ENCODE results near the gene KDM5A.

KDM5A gene

DNA sequence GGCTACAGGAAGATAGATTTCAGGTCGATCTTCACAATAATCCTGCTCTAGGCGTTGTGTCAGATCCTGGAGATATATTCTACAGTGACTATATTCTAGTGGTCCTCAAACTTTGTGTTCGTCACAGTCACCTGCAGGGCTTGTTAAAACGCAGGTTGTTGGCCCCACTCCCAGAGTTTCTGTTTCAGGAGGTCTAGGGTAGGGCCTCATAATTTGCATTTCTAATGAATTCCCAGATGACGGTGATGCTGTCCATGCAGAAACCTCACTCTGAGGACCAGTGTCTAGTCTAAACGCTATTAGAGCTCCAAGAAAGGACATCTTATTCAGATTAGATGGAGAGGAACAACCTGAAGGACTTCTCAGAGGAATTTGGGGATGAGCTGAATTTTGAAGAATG lies 113.3 kb downstream of the KDM5A start:
- in situ Hi-C loops (cut with MboI; ENCODE audit: low sequenced_read_pairs) = no loop called here

DNA sequence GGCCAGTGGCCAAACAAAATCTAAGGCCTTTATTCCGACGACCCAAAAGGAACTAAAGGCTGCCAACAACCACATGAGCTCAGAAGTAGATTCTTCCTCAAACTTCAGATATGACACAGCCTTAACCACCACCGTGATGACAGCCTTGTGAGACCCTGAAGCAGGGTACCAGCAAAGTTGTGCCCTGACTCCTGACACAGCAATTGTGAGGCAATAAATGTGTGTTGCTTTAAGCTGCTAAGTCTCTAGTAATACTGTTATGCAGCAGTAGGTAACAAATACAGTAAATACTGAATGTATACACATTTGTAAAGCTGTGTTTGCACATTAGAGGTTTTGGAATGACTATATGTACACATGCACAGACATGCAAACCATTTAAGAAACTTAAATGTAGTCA lies 115.7 kb downstream of the KDM5A start:
- in situ Hi-C loops (cut with MboI; ENCODE audit: low sequenced_read_pairs) = no loop called here

DNA sequence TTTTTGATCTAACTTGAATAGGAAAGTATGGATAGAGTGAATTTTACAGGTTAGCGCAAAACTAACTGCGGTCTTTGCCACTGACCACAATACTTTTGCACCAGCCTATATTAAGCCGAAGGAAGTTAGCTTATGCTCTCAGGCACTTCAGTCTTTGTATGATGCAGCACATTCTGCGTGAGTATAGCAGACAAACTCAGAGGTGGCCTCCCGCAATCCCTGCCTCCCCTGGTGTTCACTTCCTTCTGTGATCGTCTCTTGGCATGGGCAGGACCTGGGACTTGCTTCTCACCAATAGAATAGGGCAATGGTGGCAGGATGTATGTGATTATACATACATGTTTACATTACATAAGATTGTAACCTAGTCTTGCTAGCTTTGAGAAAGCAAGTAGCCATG lies 116.2 kb downstream of the KDM5A start:
- in situ Hi-C loops (cut with MboI; ENCODE audit: low sequenced_read_pairs) = no loop called here

DNA sequence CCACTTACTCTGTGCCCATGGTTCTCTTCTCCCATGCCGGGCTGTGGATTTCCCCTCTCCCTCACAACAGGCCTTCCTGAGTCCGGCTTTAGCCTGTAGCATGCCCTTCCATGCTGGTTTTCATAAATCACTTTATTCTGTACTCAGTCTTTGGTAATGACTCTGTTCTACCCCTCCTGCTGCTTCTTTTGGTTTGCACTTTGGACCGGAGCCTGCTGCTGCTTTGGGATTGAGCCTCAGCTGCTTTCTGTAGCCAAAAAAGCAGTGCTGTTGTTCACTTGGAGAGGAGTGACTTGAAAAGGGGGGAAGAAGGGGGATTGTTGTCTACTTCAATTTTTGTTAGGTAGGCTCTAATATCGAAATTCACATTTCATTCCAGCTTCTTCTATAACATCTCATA lies 118.0 kb downstream of the KDM5A start:
- in situ Hi-C loops (cut with MboI; ENCODE audit: low sequenced_read_pairs) = no loop called here

DNA sequence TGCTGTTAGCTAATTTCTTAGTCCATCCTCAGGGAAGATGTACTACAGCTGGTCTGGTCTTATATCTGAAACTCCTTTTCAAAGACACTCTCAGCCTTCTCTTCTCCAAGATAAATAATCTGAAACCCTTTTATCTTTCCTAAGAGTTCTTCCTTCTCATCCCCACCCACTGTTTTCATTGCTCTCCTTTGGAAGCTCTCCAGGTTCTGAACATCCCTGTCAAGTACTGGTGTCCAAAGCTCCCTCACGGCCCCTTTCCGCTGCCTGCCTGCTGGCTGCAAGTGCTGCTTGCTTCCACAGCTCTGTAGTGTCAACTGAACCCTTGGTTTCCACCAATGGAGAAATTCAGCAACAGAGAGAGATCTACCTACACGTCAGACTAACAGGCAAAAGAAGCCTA lies 119.9 kb downstream of the KDM5A start:
- in situ Hi-C loops (cut with MboI; ENCODE audit: low sequenced_read_pairs) = no loop called here

DNA sequence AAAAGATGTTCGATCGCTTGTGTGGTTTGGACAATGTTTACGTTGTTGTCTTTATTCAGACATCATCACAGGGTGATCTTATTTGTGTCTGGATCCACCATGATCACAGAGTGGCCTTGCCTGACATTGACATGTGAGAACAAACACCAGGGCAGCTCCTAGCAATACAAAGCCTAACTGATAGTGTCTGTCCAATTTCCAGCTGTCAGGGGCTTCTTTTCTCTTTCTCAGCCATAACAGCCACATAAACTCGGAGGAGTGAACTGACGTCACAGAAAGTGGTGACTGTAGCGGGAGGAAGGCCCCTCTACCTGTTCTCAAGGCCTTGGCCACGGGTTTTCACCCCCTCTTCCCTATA lies 120.7 kb downstream of the KDM5A start:
- in situ Hi-C loops (cut with MboI; ENCODE audit: low sequenced_read_pairs) = no loop called here

GRCh38 chr12:267581-268482 lies 121.3 kb downstream of the KDM5A start:
- in situ Hi-C loops (cut with MboI; ENCODE audit: low sequenced_read_pairs) = no loop called here

DNA sequence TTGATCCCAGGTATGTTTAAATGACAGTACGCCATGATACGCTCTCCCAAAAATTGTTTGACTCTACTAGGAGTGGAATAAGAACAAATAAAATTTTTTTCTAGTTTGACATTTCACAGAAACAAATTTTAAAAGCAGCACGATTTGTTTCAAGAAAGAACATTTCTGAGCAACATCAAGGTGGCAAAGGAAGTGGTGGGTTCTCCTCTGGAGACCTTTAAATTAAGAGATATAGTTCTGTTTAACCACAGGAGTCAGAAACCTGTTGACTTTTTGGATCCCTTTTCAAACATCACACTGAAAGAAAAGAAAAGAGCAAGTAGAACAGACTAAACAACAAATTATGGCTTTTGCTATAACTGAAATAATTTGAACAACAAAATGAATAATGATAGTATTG lies 124.0 kb downstream of the KDM5A start:
- in situ Hi-C loops (cut with MboI; ENCODE audit: low sequenced_read_pairs) = no loop called here

DNA sequence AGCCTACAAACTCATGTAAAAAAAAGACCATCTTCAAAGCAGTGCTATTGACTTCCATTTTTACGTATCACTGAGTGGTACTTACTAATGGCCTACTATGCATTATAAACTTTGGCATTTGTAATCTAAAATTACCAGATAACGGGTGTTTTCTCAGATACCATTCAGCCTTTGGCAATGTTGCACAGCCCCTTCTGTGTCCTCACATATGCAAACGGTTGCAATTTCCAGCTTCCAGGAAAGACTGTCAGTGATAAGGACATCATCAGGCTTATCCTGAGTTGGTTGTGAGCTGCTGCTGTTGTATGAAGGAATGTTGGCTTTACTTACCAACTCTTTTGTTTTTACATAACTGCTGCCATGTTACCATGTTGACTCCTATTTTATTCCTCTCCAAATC lies 124.9 kb downstream of the KDM5A start:
- in situ Hi-C loops (cut with MboI; ENCODE audit: low sequenced_read_pairs) = no loop called here

DNA sequence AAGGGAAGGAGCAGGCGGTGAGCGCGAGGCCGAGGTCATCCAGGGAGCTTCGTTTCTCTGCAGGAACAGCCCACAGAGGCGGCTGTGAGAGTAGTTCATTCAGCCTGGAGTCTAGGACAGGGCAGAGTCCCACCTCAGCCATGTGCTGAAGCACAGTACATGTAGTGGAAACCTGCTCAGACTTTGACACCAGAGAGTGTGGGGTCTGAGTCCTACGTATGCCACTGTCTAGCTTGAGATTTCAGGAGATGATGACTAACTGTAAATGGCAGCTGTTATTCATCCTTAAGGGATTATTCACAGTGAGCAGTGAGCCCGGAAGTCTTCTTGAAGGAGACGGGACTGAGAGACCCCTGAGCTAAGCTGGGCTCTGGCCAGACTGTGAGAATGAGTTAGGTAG lies 125.5 kb downstream of the KDM5A start:
- in situ Hi-C loops (cut with MboI; ENCODE audit: low sequenced_read_pairs) = no loop called here

DNA sequence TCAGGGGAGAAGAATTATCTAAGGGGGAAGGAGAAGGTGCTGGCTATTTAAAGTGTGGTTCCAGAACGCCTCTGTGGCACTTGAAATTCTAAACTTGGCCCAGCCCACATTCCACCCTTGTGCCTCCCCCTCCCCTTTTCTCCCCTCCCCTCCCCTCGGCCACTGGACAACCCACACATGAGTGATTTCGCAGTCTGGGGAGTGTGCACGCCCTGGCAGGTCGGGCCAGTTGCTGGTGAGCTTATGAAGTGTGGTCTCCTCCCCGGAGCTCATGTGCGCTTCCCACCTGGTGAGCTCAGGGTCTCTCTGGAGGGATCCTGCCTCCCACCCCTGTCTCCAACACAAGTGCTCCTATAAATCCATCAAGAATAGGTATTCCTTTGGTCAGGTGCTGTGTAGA lies 126.3 kb downstream of the KDM5A start, which contains the start of gene SLC6A13:
SLC6A13 (minus strand) TSS at position 20 of the 400 bp plus-strand sequence. CDS start 2,784 bp downstream, outside the sequence.
- in situ Hi-C loops (cut with MboI; ENCODE audit: low sequenced_read_pairs) = no loop called here

- in situ Hi-C loops (cut with MboI; ENCODE audit: low sequenced_read_pairs) = no loop called here
Observed at GRCh38 chr12:262113-262512, 127.0 kb downstream of the KDM5A start.

DNA sequence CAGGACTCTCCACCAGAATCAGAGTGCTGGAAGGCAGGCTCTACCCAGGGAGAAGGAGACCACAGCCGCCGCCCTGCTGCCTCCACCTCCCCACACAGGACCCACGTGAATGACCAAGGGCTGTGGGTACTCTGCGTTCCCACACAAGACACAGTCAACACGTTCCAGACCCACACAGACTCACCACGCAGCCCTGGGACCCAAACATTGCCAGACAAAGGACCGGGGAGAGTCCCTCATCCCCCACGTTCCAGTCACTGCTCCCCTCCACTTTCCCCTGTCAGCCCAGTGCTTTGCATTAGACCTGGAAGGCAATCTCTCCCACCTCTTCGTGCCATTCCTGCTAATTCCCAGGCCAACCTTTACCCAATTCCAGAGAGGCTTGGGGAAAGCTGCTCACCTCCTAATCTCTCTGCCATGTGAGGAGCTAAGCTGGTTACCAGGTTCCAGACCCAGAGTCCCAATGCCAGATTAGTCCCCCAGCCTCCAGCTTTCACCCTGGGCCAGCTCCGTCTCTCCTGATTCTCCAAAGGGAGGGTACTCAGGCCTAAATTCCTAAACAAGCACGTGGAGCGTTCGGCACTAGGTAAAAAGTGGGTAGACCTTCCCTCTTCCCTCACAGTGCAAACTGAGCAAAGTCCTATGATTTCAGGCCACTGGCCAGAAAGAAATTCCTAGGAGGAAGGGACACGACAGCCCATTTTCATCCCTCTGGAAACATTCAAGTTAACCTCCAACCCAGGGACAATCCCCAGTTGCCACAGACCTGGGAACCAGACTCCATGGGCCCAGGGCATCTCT lies 131.4 kb downstream of the KDM5A start:
- in situ Hi-C loops (cut with MboI; ENCODE audit: low sequenced_read_pairs) = no loop called here

DNA sequence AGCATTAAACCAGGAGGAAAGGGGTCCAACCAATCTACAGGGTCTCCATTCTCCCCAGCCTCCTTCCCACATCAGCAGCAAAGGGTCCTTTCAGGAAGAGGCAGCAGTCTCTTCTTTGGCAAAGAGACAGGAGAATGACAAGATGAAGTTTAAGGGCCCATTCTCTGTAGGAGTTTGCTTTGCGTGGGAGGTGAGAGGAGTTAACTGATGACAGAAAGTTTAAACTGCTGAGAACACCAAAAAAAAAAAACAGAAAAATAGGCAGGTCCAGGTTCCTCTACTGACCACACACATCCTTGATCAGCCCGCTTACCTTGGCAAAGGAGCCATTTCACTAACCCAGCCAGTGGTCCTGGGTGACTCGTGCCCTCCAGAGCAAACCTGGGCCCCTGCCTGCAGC lies 132.2 kb downstream of the KDM5A start:
- in situ Hi-C loops (cut with MboI; ENCODE audit: low sequenced_read_pairs) = no loop called here

- in situ Hi-C loops (cut with MboI; ENCODE audit: low sequenced_read_pairs) = no loop called here
Observed at GRCh38 chr12:256225-256624, 132.9 kb downstream of the KDM5A start.

GRCh38 chr12:254912-255311 lies 134.2 kb downstream of the KDM5A start:
- in situ Hi-C loops (cut with MboI; ENCODE audit: low sequenced_read_pairs) = no loop called here

- in situ Hi-C loops (cut with MboI; ENCODE audit: low sequenced_read_pairs) = no loop called here
Observed at GRCh38 chr12:254039-254438, 135.1 kb downstream of the KDM5A start.

- in situ Hi-C loops (cut with MboI; ENCODE audit: low sequenced_read_pairs) = no loop called here
Observed at GRCh38 chr12:253116-253831, 135.8 kb downstream of the KDM5A start.

- in situ Hi-C loops (cut with MboI; ENCODE audit: low sequenced_read_pairs) = no loop called here
Observed at GRCh38 chr12:252636-253035, 136.5 kb downstream of the KDM5A start.

- in situ Hi-C loops (cut with MboI; ENCODE audit: low sequenced_read_pairs) = no loop called here
Observed at GRCh38 chr12:247271-247670, 141.8 kb downstream of the KDM5A start.

GRCh38 chr12:243381-243780 lies 145.7 kb downstream of the KDM5A start:
- in situ Hi-C loops (cut with MboI; ENCODE audit: low sequenced_read_pairs) = no loop called here
